ENCODE measurements around the gene BRCA1.
"Not testable (repeated sequence)": the region's sequence is repeated elsewhere in the genome, so short reads cannot be mapped to it uniquely, and the experiment has no call there.

The BRCA1 gene

DNA sequence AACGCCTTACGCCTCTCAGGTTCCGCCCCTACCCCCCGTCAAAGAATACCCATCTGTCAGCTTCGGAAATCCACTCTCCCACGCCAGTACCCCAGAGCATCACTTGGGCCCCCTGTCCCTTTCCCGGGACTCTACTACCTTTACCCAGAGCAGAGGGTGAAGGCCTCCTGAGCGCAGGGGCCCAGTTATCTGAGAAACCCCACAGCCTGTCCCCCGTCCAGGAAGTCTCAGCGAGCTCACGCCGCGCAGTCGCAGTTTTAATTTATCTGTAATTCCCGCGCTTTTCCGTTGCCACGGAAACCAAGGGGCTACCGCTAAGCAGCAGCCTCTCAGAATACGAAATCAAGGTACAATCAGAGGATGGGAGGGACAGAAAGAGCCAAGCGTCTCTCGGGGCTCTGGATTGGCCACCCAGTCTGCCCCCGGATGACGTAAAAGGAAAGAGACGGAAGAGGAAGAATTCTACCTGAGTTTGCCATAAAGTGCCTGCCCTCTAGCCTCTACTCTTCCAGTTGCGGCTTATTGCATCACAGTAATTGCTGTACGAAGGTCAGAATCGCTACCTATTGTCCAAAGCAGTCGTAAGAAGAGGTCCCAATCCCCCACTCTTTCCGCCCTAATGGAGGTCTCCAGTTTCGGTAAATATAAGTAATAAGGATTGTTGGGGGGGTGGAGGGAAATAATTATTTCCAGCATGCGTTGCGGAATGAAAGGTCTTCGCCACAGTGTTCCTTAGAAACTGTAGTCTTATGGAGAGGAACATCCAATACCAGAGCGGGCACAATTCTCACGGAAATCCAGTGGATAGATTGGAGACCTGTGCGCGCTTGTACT, at the start of gene BRCA1:
TSS of gene BRCA1 (minus strand) at position 232 of the 834 bp plus-strand sequence. CDS start 1,268 bp downstream, outside the sequence.
- peak; percentile 99 for DNase-seq

DNA sequence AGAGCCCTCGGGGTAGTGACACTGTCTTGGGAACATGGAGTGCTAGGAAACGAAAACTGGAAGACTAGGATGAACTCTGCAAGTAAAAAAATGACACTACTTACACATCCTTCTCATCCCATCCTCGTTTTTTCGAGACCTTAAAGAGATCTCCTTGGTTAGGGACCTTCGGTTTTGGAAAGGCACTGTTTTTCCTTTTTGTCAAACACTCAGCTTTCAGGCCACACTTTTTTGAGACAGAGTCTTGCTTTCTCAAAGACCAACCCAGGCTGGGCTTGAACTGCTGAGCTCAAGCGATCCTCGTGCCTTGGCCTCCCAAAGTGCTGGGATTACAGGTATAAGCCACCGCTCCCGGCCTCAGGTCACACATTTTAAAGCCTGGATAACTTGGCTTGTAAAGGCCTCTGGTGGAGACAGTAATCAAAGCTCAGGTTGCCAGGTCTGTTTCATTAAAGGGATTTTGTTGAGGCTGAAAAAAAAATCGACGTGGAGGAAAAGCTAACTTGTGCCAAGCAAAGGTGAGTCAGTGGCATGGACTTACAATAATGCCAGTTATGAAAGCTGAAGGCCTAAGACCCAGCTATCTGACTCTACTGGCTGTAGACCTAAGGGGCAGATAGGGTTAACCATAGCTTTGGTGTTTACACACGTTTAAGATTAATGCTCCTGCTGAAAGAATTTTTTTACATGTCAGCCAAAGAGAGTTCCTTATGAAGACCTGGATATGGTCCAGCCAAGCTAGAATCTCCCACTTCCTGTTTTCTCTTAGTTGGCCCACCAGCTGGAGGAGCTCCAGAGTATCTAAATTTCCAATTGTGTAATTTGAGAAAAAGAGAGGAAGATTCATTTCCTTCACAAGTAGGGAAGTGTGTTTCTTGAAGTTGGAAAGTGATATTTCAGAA, 46.7 kb upstream of the BRCA1 start:
- peak; percentile 98 for DNase-seq

DNA sequence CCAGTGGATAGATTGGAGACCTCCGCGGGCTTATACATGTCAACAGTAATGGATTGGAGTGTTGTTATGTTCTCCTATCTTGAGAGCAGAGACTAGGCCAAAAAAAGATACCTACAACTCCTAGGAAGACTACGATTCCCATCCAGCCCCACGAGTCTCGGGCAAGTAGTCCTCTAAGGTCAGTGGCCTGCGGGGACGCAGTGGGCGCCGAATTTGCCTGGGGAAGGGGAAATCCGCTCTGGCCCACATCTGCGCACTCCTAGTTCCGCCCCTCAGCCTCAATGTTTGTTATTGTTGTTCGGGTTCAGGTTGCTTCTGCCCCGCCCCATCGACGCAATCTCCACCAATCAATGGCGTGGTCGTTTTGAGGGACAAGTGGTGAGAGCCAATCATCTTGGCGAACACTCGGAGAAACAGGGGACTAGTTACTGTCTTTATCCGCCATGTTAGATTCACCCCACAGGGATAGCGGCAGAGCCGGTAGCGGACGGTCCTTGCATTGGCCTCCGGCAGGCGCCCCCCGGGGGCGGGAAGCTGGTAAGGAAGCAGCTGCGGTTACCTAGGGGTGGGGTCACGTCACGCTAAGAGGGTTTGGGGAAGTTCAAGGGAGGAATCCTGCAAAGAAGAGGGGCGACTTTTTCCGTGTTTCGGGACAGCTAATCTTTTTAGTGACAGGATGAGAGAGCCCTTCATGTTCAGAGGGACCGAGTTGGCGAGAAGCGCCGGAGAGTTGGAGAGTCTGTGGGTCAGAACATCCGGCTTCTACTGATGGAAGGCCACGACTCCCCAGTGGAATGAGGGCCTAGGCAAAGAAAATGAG, 45.8 kb upstream of the BRCA1 start, which contains the start of gene NBR1:
TSS of gene NBR1 (plus strand) at position 449 of the 820 bp plus-strand sequence. CDS start 4,586 bp downstream, outside the sequence.
- DNase-seq, result peak; percentile 93

DNA sequence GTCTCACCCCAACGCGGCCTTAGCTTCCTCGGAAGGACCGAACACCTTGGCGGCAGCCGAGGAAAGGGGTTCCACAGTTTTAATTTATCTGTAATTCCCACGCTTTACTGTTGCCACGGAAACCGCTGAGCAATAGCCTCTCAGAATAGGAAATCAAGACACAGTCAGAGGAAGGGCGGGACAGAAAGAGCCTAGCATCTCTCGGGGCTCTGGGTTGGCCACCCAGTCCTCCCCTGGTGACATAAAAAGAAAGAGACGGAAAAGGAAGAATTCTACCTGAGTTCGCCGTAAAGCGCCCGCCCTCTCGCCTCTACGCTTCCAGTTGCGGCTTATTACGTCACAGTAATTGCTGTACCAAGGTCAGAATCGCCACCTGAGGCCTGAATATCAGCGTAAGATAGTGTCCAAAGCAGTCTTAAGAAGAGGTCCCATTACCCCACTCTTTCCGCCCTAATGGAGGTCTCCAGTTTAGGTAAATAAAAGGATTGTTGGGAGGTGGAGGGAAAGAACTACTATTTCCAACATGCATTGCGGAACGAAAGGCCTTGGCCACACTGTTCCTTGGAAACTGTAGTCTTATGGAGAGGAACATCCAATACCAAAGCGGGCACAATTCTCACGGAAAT, 45.1 kb upstream of the BRCA1 start:
- peak; percentile 99 for DNase-seq

DNA sequence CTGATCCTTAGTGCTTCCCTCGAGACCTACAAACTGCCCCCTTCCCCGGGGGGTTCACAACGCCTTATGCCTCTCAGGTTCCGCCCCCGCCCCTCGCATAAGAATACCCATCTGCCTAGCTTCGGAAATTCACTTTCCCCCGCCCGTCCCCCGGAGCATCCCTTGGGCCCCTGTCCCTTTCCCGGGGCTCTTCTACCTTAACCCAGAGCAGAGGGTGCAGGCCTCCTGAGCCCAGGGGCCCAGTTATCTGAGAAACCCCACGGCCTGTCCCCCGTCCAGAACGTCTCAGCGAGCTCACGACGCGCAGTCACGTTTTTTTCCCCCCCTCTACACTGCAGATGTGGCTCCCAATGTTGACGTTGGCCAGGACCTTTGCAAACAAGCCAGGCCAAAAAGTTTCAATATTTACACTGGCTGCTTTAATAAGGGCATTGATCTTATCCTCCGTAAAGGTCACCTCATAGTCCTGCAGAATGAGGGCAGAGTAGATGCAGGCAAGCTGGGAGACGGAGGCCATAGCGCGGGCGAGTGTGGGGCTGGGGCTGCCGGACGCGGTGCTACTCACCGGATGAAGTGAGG, 44.5 kb upstream of the BRCA1 start:
- no peak for DNase-seq

DNA sequence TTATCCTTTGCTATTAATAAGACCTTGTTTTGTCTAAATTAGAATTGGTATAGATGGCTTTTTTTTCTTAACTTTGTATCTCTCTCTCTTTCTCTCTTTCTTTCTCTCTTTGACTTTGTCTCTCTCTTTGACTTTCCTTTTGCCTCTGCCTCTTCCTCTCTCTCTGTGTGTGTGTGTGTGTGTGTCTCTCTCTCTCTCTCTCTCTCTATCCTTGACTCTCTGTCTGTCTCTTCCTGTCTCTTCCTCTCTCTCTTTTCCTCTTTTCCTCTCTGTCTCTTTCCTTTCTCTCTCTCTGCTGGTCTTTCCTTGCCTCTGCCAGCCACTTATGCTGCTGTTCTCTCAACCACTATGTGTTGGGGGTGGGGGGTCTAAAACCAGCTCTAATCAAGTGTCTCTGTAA, 40.8 kb upstream of the BRCA1 start:
- DNase-seq, result not testable (repeated sequence)

DNA sequence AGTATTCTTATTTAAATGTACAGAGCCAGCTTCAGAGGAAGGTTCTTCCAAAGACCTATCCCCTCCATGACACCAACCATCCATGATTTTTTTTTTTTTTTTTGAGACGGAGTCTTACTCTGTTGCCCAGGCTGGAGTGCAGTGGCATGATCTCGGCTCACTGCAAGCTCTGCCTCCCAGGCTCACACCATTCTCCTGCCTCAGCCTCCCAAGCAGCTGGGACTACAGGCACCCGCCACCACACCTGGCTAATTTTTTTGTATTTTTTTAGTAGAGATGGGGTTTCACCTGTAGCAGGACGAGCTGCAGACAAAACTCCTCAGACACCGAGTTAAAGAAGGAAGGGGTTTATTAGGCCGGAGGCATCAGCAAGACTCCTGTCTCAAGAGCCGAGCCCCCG, 34.8 kb upstream of the BRCA1 start:
- DNase-seq, result not testable (repeated sequence)

DNA sequence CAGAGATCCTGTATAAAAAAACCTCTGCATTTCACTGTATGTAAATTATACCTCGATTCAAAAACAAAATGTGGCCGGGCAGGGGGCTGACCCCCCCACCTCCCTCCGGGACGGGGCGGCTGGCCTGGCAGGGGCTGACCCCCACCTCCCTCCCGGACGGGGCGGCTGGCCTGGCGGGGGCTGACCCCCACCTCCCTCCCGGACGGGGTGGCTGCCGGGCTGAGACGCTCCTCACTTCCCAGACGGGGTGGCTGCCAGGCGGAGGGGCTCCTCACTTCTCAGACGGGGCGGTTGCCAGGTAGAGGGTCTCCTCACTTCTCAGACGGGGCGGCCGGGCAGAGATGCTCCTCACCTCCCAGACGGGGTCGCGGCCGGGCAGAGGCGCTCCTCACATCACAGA, 34.1 kb upstream of the BRCA1 start:
- DNase-seq, result not testable (repeated sequence)

DNA sequence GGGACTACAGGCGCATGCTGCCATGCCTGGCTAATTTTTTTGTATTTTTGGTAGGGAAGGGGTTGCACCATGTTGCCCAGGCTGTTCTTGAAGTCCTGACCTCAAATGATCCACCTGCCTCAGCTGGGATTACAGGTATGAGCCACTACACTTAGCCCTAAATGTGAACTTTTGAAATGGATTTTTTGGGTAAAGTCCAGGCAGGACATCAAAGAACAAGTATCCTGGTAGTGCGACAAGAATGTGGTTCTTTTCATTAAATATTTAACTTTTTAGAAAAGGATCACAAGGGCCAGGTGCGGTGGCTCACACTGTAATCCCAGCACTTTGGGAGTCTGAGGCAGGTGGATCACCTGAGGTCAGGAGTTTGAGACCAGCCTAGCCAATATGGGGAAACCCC, 30.5 kb upstream of the BRCA1 start:
- no peak for DNase-seq

DNA sequence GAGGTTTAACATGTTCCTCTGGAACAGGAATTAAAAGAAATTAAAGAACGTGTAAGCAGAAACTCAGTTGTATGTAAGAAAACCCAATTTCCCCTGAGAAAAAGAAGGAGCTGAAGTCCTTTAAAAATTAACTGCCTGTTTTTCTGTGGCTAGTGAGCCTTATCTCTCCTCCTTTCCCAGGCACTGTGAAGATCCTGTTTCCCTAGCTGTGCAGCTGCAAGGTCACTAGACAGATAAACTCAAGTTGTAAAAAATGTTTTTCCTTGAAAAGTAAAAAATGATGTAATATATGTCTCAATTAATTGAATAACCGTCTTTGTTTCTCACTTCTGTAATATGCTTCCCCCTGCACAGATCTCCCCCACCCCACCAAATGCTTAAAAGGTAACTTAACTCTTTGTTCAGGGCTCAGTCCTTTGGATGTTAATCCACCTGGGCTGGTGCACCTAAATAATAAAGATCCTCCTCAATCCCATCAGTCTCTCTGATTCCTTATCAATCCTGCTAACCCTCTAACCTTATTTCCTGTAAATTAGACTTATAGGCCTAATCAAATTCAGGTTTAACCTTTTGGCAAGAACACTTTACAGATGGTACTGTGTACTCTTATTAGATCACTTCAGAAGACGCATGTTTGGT, 28.2 kb upstream of the BRCA1 start:
- not testable (repeated sequence) for DNase-seq

DNA sequence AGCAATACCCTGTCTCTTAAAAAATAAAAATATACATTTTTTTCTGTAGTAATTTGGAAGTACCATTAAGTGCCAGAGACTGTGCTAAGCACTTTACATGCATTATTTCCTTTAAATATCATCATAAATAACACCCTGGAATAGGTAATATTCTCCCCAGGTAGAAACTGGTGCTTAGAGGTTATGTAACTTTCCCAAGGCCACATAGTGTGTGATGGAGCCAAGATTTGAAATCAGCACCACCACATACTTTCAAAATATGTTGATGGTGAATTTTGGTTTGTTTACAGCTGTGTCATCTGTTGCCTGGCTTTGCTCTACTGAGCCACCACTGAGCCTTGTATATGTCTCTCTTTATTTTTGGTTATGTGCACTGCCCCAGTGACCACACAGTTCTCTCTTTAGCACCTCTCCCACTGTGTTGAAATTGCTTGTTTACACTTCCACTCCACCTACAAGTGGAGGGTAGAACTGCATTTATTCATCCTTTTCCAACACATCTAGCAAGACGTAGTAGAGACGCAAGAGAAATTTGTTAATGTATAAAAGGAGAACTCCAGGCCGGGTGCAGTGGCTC, 26.8 kb upstream of the BRCA1 start:
- no peak for DNase-seq

DNA sequence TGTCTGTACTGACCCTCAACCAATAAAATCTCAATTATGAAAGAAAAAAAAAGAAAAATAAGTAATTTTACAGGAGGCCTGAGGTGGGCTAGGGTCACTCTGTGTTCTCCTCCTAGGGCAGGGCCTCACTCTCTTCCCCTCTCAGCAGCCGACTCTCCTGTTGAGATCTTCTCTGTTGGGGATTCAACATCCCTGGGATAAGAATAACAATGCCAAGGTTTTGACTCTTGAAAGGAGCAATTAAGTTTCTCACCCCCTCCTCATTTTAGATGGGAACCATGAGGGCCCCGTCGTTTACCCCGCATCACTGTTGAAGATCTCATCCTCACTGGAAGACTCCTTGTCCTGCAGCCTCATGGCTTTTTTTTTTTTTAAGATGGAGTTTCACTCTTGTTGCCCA, 21.5 kb upstream of the BRCA1 start:
- no peak for DNase-seq

DNA sequence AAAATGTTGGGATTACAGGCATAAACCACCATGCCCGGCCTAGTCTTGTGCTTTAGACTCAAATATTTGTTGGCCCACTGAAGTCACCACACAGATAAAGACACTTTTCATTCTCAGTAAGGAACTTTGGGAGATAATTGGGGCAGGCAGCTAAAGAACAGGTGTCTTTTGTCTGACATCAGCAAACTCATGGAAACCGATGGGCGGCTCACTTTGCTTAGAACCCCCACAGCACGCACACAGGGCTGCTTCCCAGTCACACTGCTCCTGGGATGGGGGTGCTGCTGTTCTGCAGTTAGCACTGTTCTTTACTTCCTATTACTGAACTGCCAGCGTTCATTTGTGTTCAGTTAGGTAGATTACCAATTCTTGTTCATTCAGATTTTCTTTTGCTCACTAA, 18.0 kb upstream of the BRCA1 start:
- no peak for DNase-seq

DNA sequence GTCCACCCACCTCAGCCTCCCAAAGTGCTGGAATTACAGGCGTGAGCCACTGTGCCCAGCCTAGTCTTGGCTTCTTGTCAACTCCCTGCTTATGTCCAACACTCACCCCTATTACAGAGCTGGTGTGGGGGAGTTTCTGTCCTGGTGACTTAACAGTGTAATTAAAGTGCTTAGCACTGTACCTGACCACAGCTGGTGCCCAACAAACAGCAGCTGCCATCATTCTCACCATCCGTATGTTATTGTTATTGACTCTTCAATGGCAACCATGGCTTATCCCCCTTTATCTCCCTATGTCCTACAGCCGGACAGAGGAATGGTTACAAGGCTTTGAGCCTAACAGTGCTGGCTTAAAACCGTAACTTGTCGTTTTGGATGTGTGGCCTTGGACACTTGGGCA, 17.0 kb upstream of the BRCA1 start:
- no peak for DNase-seq

DNA sequence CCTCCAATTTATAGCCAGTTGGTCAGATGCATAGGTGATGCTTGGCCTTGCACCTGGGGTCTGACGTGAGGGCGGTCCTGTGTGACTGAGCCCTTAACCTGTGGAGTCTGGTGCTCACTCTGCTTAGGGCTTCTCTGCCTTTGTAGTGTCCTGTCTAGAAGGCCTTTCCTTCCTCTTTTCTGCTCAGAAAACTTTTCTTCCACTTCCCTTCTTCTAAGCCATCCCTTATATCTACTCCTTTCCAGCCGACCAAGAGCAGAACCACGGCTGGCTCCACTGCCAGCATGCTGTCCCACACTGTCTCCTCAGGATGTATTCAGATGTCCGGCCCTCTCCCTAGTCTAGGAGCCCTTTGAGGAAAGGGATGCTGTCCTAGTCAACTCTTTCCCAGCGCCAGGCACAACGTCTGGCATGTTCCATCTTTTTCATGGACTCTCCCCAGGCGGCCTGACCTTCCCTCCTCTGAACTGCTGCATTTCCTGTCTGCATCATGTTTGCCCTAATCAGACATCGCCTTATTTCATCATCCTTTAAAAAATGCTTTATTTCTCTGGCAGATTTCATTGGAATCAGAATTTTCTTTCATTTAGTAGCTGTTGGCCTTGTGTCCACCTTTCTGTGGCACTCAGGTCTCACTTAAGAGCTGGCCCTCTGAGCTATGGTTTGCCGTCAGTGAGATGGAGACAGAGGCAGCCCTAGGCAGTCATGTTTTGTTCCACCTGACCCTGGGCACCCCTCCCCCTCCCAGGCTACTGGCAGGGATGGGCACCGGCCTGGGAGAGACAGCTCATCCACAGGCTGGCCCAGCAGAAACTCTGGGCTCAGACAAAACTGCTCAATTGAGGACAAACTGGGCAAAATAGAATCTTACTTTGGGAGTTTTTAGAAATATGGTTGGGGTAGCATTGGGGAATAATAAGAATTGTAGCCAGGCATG, 15.5 kb upstream of the BRCA1 start:
- no peak for DNase-seq

DNA sequence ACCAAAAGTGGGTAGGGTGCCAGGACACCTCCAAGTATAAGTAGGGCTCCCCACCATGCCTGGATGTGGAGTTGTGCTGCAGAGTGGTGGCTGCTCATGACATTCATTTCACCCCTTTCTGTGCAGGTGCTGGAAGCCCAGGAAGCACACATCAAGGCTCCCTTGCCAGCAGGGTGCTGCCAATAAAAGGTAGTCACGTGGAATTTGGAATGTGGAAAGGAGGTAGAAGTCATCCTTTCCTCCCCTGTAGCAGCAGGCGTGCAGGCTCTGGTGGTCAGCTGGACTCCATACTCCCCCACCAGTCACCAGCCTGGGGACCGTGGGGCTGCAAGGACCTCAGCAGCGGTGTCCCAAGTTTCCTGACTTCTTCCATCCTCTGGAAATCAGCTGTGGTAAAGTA, 13.4 kb upstream of the BRCA1 start:
- not testable (repeated sequence) for DNase-seq

DNA sequence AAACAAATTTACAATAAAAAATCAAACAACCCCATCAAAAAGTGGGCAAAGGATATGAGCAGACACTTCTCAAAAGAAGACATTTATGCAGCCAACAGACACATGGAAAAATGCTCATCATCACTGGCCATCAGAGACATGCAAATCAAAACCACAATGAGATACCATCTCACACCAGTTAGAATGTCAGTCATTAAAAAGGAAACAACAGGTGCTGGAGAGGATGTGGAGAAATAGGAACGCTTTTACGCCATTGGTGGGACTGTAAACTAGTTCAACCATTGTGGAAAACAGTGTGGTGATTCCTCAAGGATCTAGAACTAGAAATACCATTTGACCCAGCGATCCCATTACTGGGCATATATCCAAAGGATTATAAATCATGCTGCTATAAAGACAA, 11.4 kb upstream of the BRCA1 start:
- DNase-seq, result not testable (repeated sequence)

DNA sequence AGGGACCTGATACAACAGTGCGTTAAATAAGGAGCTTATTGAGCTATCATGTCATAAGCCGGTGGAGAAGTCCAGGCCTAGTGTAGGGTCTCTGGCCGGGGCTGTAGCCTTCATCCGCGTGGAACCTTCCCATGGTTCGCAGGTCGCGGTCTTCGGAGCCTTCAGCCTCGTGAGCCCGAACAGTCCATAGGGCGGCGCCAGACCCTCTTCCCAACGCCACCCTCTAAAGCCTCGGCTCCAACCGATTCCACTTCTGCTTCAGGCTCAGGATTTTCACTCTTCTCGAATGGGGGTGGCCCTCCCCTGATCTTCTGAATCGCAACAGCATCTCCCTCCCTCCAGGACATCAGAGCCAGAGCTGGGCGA, 10.3 kb upstream of the BRCA1 start:
- DNase-seq, result no peak

DNA sequence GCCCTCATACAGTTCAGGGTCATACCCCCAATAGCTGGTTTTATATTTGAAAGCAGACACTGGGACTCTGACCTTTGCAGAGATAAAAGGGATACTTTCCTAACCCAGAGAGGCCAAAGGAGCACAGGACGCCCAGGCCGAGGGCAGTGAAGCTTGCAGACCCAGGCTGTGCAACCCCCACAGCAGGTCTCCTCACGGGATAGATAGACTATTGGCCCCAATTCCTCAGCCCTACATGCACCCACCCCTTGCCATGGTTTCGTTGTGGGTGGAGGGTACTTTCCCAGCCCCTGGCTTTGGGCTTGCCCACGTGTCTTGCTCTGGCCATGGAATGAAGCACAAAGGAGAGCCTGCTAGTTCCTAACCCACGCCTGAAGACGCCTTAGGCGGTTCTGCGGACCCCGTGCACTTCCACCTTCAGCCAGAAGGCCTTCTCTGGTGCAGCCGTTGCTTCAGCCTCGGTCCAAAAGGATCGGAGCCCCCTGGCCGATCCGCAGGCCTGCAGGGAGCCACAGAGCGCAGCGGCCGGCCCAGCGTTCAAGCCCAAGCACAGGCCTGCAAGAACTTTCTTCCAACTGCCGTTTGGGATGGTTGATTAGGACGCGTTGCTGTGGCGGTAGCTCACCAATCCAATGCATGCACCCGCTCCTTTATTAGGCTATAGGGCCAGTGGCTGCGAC, 9.8 kb upstream of the BRCA1 start:
- no peak for DNase-seq
